Neural progenitor cell (in vitro differentiated cells): Measurements from ENCODE around the gene RBM15.

ENCODE experiments used
- CTCF ChIP-seq: fragments of 200-600 bp; sonication (generic); IDR thresholded peaks from 2 replicates; pipeline ENCODE4 v1.5.1; 2017; ENCODE audit warnings: antibody characterized with exemption, mild to moderate bottlenecking
- EZH2 ChIP-seq: fragments of 200-600 bp; sonication (generic); IDR thresholded peaks from 2 replicates; pipeline ENCODE4 v1.6.1; 2017; ENCODE audit warnings: antibody characterized with exemption, mild to moderate bottlenecking, moderate library complexity
- EZH2phosphoT487 ChIP-seq: fragments of 200-600 bp; sonication (generic); IDR thresholded peaks from 2 replicates; pipeline ENCODE4 v1.6.1; 2017; ENCODE audit warnings: antibody characterized with exemption

DNA sequence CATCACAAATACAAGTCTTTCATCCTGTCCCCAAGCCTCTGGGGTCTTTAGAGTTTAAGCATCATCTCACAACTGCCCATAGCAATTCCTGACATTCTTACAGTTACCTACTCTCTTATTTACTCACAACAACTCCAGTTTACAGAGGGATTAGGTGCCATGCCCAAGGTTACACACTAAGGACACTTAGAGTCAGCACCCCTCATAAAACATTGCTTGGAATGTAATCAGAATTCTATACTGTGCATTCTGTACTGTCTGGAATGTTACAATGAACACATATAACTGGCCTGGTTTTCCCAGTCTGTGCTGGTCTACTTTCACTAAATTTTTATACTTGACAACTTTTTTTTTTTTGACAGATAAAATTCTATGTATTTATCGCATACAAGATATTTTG lies 14.5 kb upstream of the RBM15 start:
- TF ChIP-seq CTCF (no peak), EZH2phosphoT487 (no peak), EZH2 (no peak)
